Ovary (tissue), 3 donors: ENCODE results near the gene TRMT2A.

Experiments used
- POLR2A ChIP-seq: fragments of 450-650 bp; IDR thresholded peaks from one replicate; pipeline ENCODE4 v1.6.1; 2017; ENCODE audit warnings: antibody characterized with exemption, mild to moderate bottlenecking, moderate library complexity
- TF ChIP-seq, protein P1 (sequence below), 3 donors: fragments of 450-650 bp in 2 of 3; fragments of 200-600 bp in 1 of 3; IDR thresholded peaks; one replicate each; pipeline versions ENCODE4 v1.5.1 to v1.8.0; 2016 to 2022; ENCODE audit warnings: antibody characterized with exemption in 3 of 3, mild to moderate bottlenecking in 1 of 3
- donor health status: DM: no; HTN: no; CAD: no.

DNA sequence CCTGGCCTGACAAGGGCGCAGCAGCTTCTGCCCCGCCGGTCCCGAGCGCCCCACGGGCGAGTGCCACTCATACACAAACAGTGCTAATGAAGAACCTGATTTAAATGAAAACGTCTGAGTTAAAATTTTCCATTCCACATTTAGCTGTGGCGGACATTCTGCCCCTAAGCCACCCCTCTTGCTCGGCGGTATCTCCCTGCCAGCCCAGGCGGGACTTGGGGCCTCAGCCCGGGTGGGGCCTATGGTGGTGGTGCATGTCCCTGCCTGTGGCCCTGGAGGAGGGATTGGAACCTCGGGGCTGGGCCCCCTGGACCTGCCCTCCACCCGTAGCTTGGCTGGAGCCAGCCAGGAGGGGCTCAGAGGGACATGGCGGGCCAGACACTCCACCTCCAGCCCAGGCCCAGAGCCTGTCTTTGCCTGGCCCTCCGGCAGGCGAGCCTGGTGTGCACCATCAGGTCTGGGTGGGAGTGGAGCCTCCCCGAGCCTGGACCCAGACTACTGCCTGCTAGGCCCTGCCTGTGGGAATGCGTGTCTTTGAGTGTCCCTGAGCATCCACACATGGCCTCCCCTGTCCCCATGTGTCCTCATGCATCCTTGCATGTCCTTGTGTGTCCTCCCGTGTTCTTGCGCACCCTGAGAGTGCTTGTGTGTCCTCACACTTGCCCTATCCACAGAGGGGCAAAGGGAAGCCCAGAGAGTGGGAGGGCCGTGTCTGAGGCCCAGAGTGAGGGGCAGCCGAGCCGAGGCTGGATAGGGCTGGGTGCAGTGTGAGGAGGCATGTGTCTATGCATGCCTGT is 19.0 kb upstream of the TRMT2A start:
- TF ChIP-seq POLR2A: no peak
- TF ChIP-seq, protein P1, sequence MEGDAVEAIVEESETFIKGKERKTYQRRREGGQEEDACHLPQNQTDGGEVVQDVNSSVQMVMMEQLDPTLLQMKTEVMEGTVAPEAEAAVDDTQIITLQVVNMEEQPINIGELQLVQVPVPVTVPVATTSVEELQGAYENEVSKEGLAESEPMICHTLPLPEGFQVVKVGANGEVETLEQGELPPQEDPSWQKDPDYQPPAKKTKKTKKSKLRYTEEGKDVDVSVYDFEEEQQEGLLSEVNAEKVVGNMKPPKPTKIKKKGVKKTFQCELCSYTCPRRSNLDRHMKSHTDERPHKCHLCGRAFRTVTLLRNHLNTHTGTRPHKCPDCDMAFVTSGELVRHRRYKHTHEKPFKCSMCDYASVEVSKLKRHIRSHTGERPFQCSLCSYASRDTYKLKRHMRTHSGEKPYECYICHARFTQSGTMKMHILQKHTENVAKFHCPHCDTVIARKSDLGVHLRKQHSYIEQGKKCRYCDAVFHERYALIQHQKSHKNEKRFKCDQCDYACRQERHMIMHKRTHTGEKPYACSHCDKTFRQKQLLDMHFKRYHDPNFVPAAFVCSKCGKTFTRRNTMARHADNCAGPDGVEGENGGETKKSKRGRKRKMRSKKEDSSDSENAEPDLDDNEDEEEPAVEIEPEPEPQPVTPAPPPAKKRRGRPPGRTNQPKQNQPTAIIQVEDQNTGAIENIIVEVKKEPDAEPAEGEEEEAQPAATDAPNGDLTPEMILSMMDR (IDR thresholded peaks at IDR 0.05): no peak
